GM21367 (cell line): ENCODE measurements around the gene NCOA5.

Source experiments
- ATAC-seq: cut with Tn5 transposase; IDR thresholded peaks from one replicate; pipeline ENCODE4 v1.9.1; 2021; ENCODE audit not compliant: unreplicated experiment

The NCOA5 gene

DNA sequence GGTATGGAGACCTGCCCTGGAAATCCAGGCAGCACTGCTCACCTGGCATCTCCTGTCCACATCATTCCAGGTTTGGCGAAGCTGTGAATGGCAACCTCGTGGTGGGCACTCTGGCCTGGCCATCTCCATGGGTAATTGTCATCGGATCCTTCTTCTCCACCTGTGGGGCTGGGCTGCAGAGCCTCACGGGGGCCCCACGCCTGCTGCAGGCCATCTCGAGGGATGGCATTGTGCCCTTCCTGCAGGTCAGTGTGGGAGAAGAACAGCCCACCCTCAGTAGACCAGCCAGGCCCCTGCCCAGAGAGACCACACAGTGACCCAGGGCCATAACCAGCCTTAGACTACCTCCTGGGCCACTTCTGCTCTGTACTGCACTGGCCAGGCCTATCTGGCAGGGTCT lies 44.9 kb downstream of the NCOA5 start:
- no peak for ATAC-seq

DNA sequence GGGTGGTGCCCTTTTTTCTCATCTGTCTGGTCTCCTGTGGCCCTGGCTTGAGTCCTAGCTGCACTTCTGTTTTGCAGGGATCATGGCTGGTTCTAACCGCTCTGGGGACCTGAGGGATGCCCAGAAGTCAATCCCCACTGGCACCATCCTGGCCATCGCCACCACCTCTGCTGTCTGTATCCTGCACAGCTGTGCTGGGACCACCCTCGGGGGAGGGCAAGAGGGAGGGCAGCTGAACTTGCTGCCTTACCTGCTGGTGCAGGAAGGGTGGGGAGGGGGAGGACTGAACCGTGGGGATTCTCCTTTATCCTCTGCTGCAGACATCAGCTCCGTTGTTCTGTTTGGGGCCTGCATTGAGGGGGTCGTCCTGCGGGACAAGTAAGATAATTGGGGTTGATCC lies 46.2 kb downstream of the NCOA5 start:
- no peak for ATAC-seq

DNA sequence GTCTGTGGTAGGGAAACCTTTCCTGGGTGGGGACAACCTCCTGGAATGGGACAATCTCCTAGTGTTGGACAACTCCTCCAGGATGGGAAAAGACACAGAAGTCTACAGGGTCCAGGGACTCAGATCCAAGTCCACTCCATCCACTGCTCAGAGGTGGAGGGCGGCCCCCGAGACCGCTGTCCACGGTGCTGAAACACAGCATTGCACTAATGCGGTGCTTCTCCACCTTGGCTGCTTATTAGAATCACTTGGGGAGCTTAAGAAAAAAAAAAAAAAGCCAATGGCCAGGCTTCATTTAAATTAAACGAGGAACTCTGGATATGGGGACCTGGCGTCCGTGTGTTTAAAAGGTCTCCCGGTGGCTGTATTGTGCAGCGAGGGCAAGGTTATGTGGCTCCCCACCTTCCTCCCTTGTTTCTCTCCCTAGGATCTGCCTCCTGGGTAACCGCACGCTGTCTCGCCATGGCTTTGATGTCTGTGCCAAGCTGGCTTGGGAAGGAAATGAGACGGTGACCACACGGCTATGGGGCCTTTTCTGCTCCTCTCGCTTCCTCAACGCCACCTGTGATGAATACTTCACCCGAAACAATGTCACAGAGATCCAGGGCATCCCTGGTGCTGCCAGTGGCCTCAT lies 48.7 kb downstream of the NCOA5 start:
- no peak for ATAC-seq

DNA sequence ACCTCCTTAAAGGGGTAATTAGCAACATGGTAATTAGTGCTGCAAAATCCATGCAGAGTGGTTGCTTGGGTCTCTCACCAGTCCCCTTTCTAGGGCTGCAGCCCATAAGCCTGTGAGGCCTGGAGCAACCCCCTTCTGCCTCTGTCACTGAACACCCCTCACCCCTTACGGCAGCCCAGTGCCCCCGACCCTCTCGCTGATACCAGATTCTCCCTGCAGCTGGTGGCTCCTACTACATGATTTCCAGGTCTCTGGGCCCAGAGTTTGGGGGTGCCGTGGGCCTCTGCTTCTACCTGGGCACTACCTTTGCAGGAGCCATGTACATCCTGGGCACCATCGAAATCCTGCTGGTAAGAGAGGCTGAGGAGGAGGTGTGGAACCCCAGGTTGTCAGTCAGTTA lies 52.7 kb downstream of the NCOA5 start:
- ATAC-seq, result no peak

DNA sequence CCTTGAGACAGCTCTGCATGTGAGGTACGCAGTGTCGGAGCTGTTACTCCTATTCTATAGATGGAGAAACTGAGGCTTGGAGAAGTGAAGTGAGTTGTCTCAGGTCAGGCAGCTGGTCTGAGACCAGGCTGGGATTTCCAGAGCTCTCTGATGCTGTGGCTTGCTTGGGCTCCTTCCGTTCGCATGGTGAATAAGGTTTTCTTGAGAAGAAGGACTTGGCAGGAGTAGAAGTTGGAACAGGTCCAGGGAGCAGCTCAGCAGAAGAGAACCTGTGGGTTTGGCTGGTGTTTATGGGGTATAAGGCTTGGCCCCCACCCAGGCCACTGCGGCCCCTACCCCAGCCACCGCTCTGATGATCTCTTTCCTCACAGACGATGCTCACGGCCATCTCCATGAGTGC lies 53.4 kb downstream of the NCOA5 start:
- ATAC-seq, result no peak

DNA sequence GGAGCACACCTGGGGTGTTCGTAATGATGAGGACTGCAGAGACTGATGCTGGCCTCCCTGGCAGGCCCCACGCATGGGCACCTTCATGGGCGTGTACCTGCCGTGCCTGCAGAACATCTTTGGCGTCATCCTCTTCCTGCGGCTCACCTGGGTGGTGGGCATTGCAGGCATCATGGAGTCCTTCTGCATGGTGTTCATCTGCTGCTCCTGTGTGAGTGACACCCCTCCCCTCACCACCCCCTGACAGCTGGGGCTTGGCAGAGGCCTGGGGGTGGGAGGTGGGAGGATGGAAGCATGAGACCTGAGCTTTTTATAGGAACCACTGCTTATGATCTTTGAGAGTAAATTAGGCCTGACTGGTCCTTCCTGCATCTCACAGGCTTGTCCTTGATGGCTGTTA lies 54.0 kb downstream of the NCOA5 start:
- no peak for ATAC-seq

DNA sequence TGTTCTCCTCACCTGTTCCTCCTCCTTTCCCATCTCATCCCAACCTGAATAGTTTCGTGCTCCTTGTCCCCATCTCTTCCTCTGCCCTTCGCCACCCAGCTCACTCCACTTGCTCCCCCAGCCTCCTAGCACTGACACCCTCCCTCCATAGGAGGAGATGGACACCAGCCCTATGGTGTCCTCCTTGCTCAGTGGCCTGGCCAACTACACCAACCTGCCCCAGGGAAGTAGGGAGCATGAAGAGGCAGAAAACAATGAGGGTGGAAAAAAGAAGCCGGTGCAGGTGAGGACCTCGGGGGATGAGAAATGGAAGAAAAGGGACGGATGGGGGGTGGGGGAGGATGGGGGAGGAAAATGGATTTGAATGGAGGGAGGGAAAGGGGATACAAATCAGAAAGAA lies 54.5 kb downstream of the NCOA5 start:
- ATAC-seq, result no peak

DNA sequence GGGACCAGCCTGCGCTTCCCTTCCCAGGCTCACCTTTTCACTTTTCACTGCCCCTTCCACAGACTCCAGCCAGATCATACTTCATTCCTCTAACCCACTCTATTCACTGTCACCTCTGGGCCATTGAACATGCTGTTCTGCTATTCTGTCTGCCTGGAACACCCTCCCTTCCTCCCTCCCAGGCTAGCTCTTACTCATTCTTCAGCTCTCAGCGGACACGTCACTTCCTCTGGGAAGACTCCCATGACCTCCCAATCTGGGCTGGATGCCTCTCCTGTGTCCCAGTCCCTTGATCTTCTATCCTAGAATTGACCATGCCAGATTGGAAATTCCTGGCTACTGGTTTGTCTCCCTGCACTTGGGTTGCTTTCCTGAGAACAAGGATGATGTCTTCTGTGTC lies 55.7 kb downstream of the NCOA5 start:
- no peak for ATAC-seq

DNA sequence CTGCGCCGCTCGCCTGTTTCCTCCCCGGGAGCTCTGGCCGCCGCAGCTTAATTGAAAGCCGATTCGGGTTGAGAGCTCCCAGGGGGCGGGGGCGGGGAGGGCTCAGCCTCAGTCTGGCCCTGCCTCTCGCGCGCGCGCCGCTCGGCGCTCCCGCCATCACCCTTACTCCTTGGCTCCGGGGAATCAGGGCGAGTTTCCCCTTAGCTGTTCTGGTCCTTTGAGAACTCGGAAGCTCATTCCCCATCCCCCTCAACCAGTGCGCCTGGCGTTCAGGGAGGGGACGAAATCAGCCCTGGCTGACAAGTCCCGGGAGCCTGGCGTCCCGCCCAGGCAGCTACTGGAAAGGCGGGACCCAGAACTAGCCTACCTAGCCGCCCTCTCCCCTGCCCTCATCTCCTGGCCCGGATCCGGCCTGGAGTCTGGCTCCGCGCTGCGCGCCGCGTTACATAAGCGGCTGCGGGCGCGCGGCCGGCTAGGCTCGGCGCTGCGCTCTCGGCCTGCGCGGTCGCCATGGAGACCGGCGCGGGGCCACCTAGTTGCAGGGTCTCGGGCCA lies 58.0 kb downstream of the NCOA5 start:
- no peak for ATAC-seq

DNA sequence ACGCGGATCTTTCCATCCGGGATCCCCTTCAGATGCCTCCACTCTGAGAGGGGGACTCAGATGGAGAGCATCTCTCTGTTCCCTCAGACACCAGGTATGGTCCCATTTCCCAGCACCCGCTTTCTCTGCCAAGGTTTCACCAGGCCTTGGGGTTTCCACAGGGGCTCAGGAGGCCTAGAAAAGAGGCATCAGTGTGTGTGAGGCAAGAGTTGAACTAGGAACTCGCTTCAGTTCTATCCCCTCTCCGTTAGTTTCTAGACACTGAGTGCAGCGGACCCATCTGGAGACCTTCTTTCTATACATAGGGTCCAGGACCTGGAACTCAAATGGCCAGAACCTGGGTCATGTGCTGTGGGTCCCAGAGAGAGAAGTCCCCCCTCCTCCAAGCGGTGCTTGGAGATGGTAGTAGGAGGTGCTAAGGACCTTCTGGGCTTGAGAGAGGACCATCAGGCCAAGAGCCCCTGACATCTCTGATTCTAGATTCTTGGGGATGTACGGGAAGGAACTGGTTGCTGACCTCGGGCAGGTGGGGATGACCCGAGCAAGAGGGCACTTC lies 58.7 kb downstream of the NCOA5 start:
- ATAC-seq, result no peak

DNA sequence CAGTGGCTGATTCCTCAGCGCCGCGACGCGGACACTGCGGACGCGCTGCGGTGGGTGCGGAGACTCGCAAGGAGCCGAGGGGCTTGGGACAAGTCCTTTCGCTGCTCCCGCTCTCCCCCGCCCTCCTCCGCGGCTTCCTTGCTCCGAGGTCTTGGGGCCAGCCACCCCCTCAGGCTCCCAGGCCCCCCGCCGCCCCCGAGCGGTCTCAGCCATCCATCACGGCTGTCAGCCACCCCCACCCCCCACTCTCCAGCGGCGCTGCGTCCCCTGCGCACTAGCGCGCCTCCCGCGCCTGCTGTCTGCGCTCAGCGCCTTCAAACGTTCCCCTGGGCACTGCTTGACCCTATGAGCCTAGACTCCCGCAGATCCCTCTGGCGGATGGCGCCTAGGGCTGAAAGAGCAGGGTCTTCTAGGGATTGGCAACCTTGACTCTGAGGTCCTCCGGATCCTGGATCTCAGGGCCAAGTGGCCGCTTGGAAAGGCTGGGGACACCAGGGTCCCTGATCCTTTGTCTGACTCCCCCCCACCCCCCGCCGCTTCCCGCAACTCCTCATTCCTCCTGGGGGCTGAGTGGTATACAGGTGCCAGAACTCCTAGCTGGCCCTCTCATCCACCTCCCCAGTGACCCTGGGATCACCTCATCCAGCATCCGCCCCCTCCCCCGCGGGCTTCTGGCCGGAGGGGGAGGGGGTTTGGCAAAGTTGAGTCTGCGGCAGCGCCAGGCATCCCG lies 59.3 kb downstream of the NCOA5 start:
- ATAC-seq, result no peak

DNA sequence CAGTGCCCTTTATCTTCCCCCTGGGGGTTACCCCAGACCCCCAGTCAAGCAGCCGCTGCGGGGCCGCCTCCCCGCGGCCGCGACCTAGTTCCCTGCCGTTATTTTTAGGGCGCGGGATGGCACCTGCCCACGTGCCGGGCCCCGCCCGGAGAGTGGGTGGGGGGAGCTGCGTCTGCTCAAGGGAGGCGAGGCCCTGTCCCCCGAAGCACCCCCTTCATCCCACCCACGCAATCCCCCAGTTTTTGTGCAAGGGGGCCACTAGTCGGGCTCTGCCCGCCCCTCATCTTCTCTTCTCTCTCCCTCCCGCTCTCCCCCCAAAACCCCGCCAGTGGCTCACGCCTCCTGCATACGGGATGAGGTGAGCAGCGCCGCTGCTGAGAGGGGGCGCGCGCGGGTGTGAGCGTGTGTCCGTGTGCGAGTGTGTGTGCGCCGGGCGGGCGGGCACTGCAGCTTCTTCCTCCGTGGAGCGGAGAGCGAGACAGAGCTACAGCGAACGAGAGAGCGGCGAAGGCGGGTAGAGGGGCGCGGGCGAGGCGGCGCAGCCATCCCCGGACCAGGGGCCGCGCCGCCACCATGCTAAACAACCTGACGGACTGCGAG lies 60.9 kb downstream of the NCOA5 start, which contains the start of gene SLC12A5:
SLC12A5 (plus strand) TSS at position 444 of the 600 bp plus-strand sequence; CDS start at position 574, 130 bp downstream.
- no peak for ATAC-seq

DNA sequence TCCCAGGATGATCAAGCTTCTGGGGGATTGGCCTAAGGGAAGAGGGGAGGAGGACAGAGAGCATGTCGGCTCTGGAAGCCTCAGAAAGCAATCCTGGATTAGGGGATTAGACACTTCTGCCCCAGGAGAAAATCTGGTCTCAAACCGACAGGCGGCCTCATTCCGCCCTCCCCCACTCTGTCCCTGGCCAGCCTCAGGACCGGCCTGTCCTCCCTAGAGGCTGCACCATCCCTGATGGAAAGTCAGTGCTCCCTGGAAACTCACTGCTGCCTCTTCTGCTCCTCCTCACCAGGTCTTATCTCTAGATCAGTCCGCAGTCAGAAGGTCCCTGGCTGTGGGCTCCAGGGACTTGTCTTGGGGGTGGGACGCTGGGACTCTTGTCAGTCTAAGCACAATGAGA lies 61.7 kb downstream of the NCOA5 start:
- ATAC-seq, result no peak

DNA sequence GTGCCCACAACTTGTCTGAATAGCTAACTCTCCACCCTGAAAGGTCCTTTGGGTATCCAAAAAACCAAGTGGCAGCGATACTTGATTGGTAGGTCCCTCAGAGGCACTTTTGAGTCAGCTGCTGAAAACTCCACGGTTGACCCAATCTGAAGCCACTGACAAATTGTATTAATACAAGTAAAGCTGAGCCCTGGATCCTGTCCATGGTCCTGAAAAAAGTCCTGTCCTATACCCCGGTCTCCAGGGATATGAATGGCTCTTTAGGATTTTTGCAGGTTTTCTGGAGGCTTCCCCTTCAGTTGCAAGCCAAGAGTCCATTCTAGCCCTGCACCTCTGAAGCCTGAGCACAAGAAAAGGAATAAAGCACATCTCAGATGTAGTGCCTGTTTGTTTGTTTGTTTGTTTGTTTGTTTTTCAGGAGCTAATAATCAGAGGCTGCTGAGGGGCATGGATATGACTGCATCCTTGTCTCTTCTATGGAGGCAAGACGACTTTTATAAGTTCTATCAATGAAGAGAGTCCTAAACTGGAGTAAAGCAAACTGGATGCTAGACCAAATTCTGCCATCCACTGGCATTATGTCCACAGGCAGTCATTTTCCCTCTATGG lies 62.4 kb downstream of the NCOA5 start:
- ATAC-seq, result no peak

DNA sequence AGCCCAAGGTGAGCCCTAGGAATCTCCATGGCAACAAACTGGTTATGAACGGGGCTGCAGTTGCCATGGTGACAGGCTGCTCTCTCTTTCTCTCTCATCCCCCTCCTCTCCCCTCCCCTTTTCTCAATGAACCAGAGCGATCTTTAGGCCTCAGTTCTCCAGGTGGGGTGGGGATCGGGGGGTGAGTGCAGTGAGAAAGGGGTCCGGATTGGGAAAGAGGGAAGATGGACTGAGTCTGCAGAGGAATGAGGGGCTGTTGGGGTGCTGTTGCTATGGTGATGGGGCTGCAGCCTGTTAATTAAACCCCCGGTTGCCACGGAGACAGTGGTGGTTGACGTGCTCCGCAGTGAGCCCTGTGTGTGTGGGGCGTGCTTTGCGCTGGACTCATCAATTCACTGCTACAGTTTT lies 64.4 kb downstream of the NCOA5 start:
- ATAC-seq, result no peak

DNA sequence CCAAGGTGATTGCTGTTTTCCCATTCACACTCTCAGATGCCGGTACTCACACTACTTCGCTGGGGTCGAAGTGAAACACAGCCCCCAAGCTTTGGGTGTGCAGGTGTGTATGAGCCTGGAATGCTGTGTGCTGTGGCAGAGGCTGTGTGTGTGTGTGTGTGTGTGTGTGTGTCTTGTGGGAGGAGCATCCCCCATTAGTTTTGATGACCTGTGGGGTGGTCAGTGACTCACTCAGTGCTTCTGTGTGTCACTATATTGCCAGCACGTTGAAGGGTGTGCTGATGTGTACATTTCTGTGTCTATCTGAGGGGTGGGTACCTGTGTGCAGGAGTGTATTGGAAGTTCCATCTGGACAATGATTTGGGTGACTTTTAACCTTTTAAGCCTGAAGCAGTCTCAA lies 65.8 kb downstream of the NCOA5 start:
- ATAC-seq, result no peak

DNA sequence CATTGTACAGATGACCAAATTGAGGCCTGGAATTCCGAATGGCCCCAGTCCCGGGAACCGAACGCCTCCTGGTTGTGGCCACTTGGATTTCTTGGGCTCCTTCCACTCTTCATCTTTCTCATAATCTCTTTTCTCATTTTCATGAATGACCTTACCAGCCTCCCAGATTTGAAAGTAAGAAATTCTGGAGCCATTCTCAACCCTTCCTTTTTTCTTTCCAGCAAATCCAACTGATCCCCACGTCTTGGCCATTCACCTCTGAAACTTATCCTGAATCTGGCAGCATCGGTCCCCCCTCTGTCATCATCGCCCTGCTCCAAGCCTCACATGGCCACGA lies 66.6 kb downstream of the NCOA5 start:
- no peak for ATAC-seq

DNA sequence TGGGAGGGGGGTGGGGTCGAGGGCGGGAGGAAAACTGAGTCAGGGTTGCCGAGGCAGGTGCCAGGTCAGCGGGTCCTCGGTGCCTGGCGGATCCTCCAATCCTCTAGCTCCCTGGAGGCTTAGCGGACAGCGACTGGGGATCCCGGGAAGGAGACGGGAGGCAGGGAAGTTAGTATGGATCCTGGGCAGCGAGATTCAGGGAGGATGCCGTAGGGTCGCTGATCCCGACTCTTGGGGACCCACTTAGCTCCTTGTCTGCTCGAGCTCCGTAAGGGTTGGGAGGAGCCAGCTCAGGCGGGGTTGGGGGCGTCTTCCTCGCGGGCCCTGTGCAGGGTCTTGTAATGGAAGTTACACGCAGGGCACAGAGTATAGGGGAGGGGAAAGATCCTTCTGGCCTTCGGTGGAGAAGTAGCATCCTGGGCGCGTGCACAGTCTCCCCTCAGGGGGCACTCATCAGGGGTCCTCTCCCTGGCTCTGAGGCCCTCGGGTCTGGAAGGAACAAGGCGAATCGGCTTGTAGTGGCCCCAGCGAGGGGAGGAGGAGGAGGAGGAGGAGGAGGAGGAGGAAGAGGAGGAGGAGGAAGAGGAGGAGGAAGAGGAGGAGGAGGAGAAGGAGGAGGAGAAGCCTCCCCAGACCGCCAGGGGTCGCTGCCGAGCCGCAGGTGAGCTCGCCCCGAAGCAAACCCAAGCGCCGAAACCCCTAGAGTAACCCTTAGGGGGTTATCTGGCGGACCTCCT lies 67.2 kb downstream of the NCOA5 start:
- ATAC-seq, result no peak

DNA sequence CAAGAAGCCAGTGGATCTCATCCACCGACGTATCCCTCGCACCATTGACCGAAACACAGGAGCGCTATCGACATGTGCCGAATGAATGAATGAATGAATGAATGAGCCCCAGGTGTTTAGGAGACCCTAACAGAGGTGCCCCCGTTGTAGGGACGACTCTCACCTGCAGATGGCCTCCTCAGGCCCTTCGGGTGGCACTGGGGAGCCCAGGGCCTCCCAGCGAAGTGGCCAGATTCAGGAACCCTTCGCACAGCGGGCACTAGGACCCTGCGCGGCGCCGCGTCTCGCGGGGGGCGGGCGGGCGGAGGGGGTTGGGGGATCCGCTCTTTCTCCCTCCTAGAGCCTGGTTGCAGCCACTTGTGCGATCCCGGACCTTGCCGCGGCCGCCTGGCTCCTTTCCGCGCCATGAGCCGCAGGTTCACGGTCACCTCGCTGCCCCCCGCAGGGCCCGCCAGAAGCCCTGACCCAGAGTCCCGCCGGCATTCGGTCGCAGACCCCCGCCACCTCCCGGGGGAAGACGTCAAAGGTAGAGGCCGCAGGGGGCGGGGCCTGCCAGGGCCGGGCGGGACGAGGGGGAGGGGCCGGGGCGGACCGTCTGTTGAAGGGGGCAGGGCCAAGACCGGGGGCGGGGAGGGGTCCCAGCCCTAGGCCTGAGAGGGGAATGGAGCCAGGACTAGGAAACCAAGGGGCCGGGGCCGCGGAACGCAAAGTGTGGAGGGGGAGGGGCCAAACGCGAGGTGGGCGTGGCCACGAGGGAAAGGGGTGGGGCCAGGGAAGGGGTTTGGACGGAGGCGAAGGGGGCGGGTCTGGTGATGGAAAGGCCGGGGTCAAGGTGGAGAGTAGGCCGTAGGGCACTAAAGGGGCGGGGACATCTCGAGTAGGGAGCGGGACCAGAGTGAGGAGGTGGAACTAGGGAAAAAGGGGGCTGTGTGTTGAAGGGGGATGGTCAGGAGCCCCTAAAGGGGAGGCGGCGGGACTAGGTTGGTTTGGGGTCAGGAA lies 68.1 kb downstream of the NCOA5 start:
- ATAC-seq, result no peak

DNA sequence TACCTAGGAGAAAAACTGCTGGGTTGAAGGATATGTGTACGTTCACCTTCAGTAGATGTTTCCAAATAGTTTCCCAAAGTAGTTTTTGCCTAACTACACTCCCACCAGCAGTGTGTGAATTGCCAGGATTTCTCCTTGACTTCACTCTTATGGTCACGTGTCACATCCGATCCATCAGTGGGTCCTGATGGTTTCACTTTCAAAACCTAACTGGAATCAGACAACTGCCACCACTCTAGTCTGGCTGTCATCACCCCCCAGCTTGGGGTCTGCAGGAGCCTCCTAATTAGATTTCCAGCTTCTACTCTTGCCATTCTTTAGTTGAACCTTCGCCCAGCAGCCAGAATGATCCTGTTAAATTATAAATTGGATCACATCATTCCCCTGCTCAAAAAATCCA lies 69.2 kb downstream of the NCOA5 start:
- ATAC-seq, result no peak
